Measurements from ENCODE around the gene IP6K1.
"Not testable (repeated sequence)": the region's sequence is repeated elsewhere in the genome, so short reads cannot be mapped to it uniquely, and the experiment has no call there.

IP6K1 gene

DNA sequence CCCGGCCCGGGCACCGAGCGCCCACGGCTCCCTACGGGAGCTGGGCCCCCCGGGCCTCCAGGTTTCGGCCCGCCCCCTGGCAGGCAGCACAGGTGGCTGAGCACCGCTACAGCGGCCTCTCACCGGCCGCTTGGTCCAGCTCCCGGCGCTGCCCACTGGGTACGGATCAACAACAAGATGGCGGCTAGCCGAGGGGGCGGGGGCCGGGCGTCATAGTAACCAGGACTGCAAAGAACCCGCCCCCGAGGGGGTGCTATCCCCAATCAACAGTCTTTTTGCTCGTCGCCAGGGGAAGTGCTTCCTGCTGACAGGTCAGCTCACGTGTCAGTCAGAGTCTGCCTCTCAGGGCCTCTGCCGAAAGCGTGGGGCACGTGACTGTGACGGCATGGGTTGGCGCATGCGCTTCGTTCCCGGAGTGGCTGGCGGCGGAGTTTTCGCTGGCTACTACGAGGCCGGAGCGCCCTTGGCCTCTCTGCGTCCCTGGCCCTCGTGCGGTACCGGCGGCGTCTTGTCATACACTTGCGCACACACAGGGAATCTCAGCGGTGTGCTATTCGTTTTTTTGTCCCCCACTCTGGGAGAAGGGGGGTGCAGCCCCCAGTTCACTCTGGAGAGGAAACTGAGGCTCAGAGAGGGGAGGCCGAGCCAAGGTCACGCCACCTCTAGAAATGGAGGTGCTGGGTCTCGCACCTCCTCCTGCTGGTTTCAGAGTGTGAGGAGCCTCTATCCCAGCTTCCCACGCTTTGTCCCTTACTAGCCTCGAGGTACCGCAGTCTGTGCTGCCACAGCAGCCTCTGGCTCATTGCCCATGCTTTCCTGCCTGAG, at the start of gene IP6K1:
IP6K1 (minus strand) TSS at position 186 of the 825 bp plus-strand sequence. CDS start 38,502 bp downstream, outside the sequence.
- peak; percentile 100 for DNase-seq

DNA sequence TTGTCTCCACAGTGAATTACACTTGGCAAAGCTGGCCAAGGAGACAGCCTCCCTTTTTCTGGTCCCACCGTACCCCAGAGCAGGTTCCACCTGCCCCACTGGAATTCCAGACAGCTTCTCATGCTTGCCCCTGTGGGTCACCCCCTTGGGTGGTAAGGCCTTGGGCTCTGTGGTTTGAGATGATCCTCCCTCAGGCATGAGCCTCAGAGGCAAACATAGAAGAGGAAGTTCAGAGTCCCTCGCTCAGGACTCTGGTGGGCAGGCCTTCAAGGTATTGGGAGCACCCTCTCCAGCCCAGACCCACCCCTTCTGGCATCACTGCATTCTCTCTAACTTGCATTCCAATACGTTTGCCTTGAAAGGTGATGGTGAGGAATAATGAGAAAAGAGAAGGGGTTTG, 45.0 kb upstream of the IP6K1 start:
- DNase-seq, result no peak

GRCh38 chr3:49826016-49826415, 39.7 kb upstream of the IP6K1 start:
- DNase-seq, result no peak

- DNase-seq, result not testable (repeated sequence)
These were observed 36.8 kb upstream of the IP6K1 start for GRCh38 chr3:49823131-49823530.

GRCh38 chr3:49813497-49814174, 27.3 kb upstream of the IP6K1 start, which contains the start of gene UBA7:
Gene UBA7 (minus strand): TSS chr3:49813953. CDS start chr3:49813787, 166 bp downstream.
- DNase-seq, result peak; percentile 72

- no peak for DNase-seq
These were observed 26.7 kb upstream of the IP6K1 start for GRCh38 chr3:49812916-49813496.

DNA sequence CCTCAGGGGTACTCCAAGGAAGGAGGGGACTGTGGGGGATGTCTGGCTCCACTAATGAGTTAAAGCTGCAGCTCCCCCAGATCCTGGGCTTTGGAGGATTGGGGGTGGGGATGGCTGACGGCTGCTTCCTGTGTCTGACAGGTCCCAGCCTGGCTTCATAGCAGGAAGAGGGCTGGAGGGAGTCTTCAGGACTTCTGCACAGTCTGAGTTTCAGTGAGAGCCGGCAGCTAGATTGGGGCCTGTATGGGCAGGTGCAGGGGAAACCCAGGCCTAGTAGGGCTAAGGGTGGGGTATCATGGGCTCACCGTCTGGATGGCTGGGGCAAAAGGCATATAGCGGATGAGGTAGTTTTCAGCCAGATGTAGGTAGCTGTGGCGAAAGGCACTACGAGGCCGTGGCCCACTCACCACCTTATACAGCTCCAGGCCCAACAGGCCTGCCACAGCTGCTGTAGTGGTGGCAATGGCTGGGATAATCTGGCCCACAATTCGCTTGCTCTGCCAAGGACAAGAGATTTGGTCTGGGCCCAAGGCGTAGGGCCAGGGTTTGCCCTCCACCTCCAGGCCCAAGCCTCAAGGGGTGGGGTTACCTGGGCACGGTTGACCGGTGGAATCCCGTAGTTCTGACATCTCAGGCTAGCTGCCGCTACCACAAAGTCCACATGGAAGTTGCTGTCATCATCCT, 21.2 kb upstream of the IP6K1 start:
- DNase-seq, result no peak

GRCh38 chr3:49806850-49807249, 20.5 kb upstream of the IP6K1 start:
- no peak for DNase-seq

DNA sequence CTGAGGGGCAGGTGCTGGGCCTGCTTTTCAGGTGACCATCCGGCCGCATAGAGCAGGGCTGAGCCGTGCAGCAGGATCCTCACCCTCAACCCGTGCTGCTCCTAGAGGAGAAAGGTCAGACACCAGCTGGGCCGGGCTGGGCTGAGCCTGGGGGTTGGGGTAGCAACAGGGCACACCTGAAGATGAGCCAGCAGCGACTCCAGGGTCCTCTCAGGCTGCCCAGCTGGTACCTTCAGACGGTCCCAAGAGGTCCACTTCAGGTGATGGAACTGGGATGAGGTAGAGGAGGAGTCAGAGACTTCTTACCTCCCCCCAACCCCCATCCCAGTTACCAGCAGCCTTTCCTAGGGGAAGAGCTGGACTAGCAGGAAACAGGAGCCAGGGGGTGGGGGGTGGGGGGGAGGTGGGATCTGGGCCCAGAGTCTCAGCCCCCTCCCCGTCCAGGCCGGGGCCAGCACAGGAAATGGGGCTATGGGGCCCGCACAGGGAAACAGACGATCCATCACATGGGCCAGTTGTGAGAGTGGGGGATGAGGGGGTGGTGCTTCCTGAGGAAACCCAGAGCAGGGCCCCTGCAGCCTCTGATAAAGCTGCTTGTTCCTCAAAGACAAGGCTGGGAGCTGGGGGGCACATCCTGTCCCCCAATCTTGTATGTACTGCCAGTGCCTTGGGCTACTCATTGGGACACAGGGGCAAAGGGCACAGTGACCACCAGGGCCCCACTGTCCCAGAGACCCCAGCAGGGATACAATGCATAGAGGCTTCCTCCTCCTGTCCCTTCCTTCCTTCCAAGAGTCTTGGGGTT, 19.8 kb upstream of the IP6K1 start:
- no peak for DNase-seq

DNA sequence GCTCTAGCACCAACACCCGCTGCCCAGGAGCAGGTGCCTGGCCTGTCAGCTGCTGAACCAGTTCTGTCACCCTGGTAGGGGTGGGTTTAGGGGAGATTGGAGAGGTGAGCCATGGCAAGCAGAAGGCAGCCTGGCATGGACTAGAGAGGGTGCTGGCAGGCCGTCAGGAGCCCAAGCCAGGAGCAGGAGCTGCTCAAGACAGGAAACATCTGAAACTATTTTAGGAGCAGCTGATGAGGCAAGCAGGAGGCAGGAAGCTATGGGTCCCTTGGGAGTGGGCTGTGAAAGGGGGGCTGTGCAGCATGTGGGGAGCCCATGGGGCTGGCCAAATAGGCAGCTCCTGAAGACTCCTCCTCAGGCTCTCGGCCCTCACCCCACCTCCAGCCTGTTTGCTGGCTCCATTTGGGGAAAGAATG, 19.0 kb upstream of the IP6K1 start:
- no peak for DNase-seq

- DNase-seq, result no peak
These were observed 18.0 kb upstream of the IP6K1 start for GRCh38 chr3:49804141-49805041.

DNA sequence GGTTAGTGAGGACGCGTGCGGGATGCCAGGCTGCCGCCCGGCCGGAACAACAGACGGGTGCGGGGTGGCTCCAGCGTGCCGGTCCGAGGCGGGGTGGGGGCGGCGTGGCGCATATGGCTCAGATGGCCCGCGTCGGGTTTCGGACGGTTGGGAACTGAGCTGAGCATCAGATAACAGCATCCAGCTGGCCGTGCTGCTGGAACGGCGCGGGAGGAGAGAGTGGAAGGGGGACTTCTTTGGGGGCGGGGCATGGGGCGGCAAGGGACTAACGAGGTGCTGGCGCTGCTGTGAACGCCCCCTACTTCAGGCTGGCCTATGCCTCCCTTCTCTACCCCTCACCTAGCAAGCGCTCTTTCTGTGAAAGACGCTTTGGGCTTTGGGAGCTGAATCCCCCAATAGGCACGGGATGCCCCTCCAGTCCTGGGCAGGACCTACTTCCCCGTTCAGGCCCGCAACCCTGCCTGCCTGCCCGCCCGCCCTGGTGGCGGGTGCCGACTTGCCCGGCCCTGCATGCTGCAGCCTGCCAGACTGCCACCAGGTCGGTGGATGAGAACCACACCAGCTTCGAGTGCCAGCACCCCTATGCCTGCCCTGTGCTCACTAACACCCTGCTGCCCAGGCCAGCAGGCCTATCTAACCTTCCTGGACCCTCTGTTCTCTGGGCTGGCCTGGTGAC, 17.3 kb upstream of the IP6K1 start:
- DNase-seq, result peak; percentile 78

DNA sequence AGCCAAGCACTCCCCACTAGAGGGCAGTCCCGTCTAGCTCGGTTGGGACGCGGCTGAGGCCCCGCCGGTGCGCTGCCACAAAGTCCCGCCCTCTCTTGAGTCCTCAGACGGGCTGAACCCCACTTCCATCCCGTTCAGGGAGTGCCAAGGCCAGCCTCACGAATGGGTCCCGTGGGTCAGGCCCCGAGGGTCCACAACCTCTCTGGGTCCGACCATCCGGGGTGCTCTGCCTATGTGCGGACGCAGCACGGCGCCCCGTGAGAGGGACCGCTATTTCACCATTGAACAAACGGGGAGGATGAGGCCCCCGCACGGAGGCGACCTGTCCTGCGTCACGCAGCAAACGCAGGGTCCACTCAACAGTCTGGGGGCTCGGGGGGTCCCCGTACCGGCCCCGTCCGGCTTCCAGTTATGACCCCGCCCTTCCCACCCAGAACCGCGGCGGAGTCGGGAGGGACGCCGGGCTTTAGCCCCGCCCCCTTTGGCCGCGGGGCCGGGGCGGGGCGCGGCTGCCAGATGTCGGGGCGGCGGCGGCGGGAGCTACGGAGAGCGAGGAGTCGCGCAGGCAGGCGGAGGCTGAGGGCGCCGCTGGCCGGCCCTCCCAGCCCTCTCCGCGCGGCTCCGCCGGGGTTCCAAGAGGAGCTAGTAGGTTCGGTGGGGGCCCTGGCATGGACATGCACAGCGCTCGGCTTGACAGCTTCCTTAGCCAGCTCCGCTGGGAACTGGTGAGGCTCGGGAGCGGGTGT, 16.6 kb upstream of the IP6K1 start, which contains the start of gene INKA1:
INKA1 (plus strand) TSS at position 543 of the 746 bp plus-strand sequence; CDS start at position 675, 132 bp downstream.
- peak; percentile 95 for DNase-seq

GRCh38 chr3:49801160-49801559, 14.8 kb upstream of the IP6K1 start:
- no peak for DNase-seq

DNA sequence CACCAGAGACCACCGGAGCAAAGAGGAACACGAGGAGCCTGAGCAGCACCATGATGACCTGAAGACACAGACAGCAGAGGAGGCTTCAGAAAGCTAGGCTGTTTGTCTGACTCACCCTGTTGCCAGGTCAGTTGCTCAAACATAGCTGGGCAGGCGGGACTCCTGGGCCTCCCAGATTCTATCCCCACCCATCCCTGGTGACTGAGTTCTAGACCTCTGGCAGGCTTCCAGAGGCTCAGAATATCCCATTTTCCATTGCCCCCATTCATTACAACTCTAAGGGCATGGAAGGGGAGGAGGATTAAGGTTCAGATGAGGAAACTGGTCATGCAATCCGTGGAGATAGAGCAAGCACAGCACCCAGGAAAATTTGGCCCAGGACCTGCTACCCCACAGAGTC, 13.4 kb upstream of the IP6K1 start, which contains the start of gene CDHR4:
CDHR4 (minus strand) TSS at position 113 of the 400 bp plus-strand sequence; CDS start at position 52, 61 bp downstream.
- no peak for DNase-seq

DNA sequence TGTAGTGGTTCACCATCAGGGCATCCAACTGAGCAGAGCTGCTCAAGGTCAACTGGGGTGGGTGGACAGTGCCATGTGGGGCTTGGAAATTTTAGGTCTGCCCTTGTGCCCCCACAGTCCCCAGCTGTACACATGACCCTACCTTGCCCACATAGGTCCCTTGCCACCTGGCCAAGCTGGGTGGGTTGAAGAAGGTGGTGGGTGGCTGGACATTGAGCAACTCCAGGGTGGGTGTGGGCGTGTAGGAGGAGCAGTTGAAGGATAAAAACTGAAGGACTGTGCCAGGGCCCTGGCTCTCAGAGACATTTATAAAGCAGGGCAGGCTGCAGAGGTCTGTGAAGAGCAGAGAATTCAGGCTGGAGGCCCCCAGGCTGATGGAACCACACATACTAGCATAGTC, 12.8 kb upstream of the IP6K1 start:
- DNase-seq, result no peak

DNA sequence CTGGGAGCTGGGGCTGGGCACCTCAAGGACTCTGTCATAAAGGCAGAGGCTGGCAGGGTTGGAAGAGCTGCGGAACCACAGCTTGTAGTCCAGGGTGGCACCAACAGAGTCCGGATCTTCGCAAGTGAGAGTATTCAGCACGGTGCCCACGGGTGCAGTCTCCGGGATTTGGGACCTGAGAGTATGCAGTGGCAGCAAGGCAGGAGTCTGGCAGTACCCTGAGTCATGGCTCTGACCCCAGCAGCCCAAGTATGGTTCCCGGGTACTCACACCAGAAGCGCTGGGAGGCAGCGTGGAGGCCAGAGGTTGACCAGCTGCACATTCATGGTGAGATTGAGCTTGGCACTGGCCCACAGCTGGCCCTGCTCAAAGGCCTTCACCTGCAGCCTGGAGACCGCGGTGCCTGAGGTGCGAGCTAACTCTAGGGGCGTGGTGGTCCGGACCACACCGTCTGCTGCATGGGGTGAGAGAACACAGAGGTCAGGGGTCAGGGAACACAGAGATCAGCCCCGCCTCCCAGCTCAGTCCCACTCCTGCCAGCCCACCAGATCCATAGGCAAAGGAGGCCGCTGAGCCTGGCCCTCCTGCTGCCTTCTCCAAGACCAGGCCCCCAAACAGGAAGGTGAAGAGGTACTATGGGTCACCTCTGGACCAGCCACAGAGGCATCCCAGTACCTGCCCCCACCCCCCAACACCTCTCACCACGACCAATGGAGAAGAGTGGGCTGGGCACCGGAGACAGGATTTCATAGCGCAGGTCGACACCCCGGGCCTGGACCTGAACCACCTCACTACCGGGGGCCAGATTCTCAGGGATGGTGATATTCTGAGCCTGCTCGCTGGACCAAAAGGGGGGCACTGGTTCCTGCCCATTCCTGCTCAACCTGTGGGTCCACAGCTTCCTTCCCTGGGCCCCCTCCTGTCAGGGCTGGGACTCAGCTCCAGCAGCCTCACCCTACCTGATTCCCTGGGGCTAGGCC, 8.9 kb upstream of the IP6K1 start:
- DNase-seq, result no peak

GRCh38 chr3:49794431-49794830, 8.1 kb upstream of the IP6K1 start:
- DNase-seq, result no peak

Data from activated effector memory CD4-positive, alpha-beta T cell treated with anti-CD3 and anti-CD28 coated beads, Interleukin-2, amount 50 U/mL, for 16 hours (primary cell).